Omental fat pad (tissue), 4 donors: ENCODE results near the gene MRPL46. TPM values are rescaled to one million over a fixed set of nuclear protein-coding genes. Genes with fewer than 3 reads are reported as not detected.

ENCODE experiments used
- ATAC-seq: fragments of 150-250 bp; one replicate; pipeline ENCODE4 v1.9.1; 2016; ENCODE audit warnings: mild to moderate bottlenecking, moderate library complexity; ENCODE audit not compliant: low FRiP score
- DNase-seq: peaks from one replicate; pipeline ENCODE4 v3.0.0-alpha.2; 2019; ENCODE audit warnings: low spot score
- total RNA-seq, 4 donors: library from RNA; depleted of rRNA; stranded (reverse); fragments of >200 nt; gene quantifications; one replicate each; pipeline ENCODE4 v1.1.0, GENCODE V29; 2016
- TF ChIP-seq, protein P1 (sequence below), 3 donors: fragments of 450-650 bp; IDR thresholded peaks; one replicate each; pipeline ENCODE4 v1.5.1; 2016 to 2017; ENCODE audit warnings: antibody characterized with exemption in 3 of 3, mild to moderate bottlenecking in 3 of 3, moderate library complexity in 2 of 3

Gene MRPL46
- total RNA-seq, 4 donors from 2014 or later, result 26.5 to 45.9 (median 36.5) TPM

DNA sequence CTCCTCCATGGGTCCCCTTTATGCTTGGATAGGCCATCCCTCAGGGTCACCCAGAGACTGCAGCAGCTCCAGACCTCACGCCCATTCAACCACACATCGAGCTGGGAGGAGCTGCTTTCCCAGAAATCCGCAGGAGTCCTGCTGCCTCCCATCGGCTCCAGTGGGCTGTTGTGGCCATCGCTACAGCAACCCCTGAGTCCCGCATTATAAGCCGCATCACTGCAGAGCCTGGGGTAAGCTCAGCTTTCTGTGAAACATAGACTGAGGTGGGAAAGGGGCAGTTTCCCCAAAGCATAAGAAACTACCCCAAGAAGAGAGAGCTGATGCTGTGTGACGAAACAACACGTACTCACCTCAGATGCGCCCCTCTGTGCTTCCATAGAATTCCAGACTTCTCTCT, 35.7 kb downstream of the MRPL46 start:
- TF ChIP-seq, protein P1, sequence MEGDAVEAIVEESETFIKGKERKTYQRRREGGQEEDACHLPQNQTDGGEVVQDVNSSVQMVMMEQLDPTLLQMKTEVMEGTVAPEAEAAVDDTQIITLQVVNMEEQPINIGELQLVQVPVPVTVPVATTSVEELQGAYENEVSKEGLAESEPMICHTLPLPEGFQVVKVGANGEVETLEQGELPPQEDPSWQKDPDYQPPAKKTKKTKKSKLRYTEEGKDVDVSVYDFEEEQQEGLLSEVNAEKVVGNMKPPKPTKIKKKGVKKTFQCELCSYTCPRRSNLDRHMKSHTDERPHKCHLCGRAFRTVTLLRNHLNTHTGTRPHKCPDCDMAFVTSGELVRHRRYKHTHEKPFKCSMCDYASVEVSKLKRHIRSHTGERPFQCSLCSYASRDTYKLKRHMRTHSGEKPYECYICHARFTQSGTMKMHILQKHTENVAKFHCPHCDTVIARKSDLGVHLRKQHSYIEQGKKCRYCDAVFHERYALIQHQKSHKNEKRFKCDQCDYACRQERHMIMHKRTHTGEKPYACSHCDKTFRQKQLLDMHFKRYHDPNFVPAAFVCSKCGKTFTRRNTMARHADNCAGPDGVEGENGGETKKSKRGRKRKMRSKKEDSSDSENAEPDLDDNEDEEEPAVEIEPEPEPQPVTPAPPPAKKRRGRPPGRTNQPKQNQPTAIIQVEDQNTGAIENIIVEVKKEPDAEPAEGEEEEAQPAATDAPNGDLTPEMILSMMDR (IDR thresholded peaks at IDR 0.05), result no peak
- ATAC-seq (no peak), DNase-seq (no peak)

GRCh38 chr15:88430051-88430450, 37.1 kb downstream of the MRPL46 start:
- ATAC-seq (no peak), DNase-seq (no peak)
- TF ChIP-seq, protein P1 (IDR thresholded peaks at IDR 0.05), result no peak

GRCh38 chr15:88428805-88429605, 38.2 kb downstream of the MRPL46 start:
- no peak for DNase-seq
- ATAC-seq, result no peak
- TF ChIP-seq, protein P1 (IDR thresholded peaks at IDR 0.05), result no peak

DNA sequence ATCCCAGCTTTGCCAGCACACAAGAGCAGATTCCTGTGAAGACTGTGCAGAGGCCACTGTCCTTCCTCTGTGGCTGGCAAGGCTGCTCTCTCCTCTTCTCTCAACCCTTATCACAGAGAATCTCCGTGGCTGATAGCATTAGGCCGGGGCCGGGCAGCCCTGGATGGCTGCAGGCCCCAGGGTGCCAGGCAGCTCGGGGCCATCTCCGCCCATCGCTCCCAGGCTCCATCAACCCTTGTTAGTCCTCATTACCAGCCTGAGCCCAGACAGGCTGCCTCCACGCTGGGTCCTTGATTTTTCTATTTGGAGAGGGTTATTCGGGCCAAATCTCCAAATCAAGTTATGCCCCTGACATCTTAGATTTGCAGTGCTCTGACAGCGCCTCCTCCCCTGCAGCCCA, 39.1 kb downstream of the MRPL46 start:
- no peak for ATAC-seq
- DNase-seq, result no peak
- TF ChIP-seq, protein P1 (IDR thresholded peaks at IDR 0.05), result no peak

GRCh38 chr15:88426304-88426703, 40.9 kb downstream of the MRPL46 start:
- TF ChIP-seq, protein P1 (IDR thresholded peaks at IDR 0.05), result no peak
- no peak for DNase-seq
- no peak for ATAC-seq

- TF ChIP-seq, protein P1 (IDR thresholded peaks at IDR 0.05), result no peak
- DNase-seq (no peak), ATAC-seq (no peak)
Observed at GRCh38 chr15:88423331-88423730, 43.9 kb downstream of the MRPL46 start.

- TF ChIP-seq, protein P1 (IDR thresholded peaks at IDR 0.05), result no peak
- DNase-seq (no peak), ATAC-seq (no peak)
Observed at GRCh38 chr15:88419830-88420229, 47.4 kb downstream of the MRPL46 start.
